Measurements from ENCODE around the gene KRT81.

- TF ChIP-seq, protein P1, sequence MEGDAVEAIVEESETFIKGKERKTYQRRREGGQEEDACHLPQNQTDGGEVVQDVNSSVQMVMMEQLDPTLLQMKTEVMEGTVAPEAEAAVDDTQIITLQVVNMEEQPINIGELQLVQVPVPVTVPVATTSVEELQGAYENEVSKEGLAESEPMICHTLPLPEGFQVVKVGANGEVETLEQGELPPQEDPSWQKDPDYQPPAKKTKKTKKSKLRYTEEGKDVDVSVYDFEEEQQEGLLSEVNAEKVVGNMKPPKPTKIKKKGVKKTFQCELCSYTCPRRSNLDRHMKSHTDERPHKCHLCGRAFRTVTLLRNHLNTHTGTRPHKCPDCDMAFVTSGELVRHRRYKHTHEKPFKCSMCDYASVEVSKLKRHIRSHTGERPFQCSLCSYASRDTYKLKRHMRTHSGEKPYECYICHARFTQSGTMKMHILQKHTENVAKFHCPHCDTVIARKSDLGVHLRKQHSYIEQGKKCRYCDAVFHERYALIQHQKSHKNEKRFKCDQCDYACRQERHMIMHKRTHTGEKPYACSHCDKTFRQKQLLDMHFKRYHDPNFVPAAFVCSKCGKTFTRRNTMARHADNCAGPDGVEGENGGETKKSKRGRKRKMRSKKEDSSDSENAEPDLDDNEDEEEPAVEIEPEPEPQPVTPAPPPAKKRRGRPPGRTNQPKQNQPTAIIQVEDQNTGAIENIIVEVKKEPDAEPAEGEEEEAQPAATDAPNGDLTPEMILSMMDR (IDR thresholded peaks at IDR 0.05) = no peak
- TF ChIP-seq SIN3A (IDR thresholded peaks at IDR 0.05; ENCODE audit: borderline replicate concordance, insufficient read depth, low read depth, low read length) = no peak
Observed at GRCh38 chr12:52313926-52314325, 22.6 kb upstream of the KRT81 start.

Measured in Panc1 (cell line).